ENCODE data around the gene TIMM10. TPM values are rescaled to one million over a fixed set of nuclear protein-coding genes. Genes with fewer than 3 reads are reported as not detected.

TIMM10 gene
- total RNA-seq, 1 experiment from 2014 or later = 233 TPM

DNA sequence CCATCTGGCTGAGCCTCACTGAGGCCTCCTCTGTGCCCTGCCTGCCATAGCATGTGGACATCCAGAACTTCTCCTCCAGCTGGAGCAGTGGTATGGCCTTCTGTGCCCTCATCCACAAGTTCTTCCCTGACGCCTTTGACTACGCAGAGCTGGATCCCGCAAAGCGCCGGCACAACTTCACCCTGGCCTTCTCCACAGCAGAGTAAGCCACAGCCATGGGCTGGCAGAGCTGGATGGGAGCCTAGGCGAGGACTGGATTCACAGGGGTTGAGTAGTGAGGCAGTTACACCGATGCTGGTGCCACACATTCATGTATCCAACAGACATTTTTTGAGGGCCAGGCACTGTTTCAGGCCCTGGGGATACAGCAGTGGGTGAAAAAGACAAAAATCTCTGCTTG is 15.9 kb upstream of the TIMM10 start:
- Histone ChIP-seq H3K9me2 (replicated peaks; ENCODE audit: low read length) (no peaks in the 10 kb centered on the region), H3K9ac (ENCODE audit: low read length) (no peak overlapping the region), H2AFZ (ENCODE audit: low read length) (no peak overlapping the region), H3K4me2 (ENCODE audit: low read length) (no peak overlapping the region), H3K79me2 (ENCODE audit: low read length) (no peaks in the 10 kb centered on the region), H3K27me3 (ENCODE audit: low read length) (no peaks in the 10 kb centered on the region), H3K27ac (ENCODE audit: low read length) (no peak overlapping the region), H4K20me1 (ENCODE audit: low read length) (no peaks in the 10 kb centered on the region), H3F3A (ENCODE audit: low read length, unreplicated experiment) (no peaks in the 10 kb centered on the region), H3K9me3 (ENCODE audit: low read length) (no peaks in the 10 kb centered on the region), H3K4me3 (ENCODE audit: low read length) (no peak overlapping the region), H3K4me1 (ENCODE audit: insufficient read depth, low read length) (no peaks in the 10 kb centered on the region), H3K36me3 (ENCODE audit: low read depth, low read length) (no peaks in the 10 kb centered on the region)
- no peak for DNase-seq
- POLR2A ChIA-PET (ENCODE audit: unreplicated experiment) = no interaction called here
- BruUV-seq (replicated peaks) = no TSS peak
- TF ChIP-seq EZH2 (IDR thresholded peaks at IDR 0.05; ENCODE audit: low read length, unreplicated experiment) (no peak), EZH2phosphoT487 (IDR thresholded peaks at IDR 0.05; ENCODE audit: borderline replicate concordance, low read length) (no peak)
- TF ChIP-seq, protein P1, sequence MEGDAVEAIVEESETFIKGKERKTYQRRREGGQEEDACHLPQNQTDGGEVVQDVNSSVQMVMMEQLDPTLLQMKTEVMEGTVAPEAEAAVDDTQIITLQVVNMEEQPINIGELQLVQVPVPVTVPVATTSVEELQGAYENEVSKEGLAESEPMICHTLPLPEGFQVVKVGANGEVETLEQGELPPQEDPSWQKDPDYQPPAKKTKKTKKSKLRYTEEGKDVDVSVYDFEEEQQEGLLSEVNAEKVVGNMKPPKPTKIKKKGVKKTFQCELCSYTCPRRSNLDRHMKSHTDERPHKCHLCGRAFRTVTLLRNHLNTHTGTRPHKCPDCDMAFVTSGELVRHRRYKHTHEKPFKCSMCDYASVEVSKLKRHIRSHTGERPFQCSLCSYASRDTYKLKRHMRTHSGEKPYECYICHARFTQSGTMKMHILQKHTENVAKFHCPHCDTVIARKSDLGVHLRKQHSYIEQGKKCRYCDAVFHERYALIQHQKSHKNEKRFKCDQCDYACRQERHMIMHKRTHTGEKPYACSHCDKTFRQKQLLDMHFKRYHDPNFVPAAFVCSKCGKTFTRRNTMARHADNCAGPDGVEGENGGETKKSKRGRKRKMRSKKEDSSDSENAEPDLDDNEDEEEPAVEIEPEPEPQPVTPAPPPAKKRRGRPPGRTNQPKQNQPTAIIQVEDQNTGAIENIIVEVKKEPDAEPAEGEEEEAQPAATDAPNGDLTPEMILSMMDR (conservative IDR thresholded peaks at IDR 0.05; ENCODE audit: low read depth, low read length) = no peak
- CTCF ChIA-PET = interaction anchor here (0.6 kb wide), 1 partner anchor 197 kb away, joined by 5 read pairs; no protein-coding TSS in a partner anchor
- intact Hi-C loops (cut with micrococcal nuclease) = no loop called here
- ATAC-seq = no peak

DNA sequence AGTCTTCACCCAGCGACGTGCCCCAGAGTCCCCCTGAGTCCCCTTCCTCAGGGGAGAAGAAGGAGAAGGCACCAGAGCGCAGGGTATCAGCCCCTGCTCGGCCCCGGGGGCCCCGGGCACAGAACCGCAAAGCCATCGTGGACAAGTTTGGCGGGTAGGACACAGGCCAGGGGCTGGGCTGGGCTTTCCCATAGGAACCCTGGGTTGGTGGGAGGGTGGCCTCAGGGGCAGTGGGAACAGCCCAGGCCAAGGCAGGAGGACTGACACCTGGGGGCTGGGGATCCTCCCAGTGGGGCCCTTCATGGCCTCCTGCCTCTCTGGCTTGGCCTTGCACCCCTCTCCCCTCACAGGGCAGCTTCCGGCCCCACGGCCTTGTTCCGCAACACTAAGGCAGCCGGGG is 15.3 kb upstream of the TIMM10 start:
- BruUV-seq (replicated peaks) = no TSS peak
- CTCF ChIA-PET = no interaction called here
- no peak overlapping the region for H3K27ac ChIP-seq (ENCODE audit: low read length)
- H3K9ac ChIP-seq (ENCODE audit: low read length) = no peak overlapping the region
- POLR2A ChIA-PET (ENCODE audit: unreplicated experiment) = no interaction called here
- no peak for ATAC-seq
- H3K4me1 ChIP-seq (ENCODE audit: insufficient read depth, low read length) = no peaks in the 10 kb centered on the region
- DNase-seq = no peak
- H3K27me3 ChIP-seq (ENCODE audit: low read length) = no peaks in the 10 kb centered on the region
- no peaks in the 10 kb centered on the region for H4K20me1 ChIP-seq (ENCODE audit: low read length)
- H3K4me3 ChIP-seq (ENCODE audit: low read length) = no peak overlapping the region
- no peak overlapping the region for H2AFZ ChIP-seq (ENCODE audit: low read length)
- no peaks in the 10 kb centered on the region for H3K9me3 ChIP-seq (ENCODE audit: low read length)
- H3K4me2 ChIP-seq (ENCODE audit: low read length) = no peak overlapping the region
- H3K9me2 ChIP-seq (replicated peaks; ENCODE audit: low read length) = no peaks in the 10 kb centered on the region
- H3K36me3 ChIP-seq (ENCODE audit: low read depth, low read length) = no peaks in the 10 kb centered on the region
- no peak for TF ChIP-seq EZH2 (IDR thresholded peaks at IDR 0.05; ENCODE audit: low read length, unreplicated experiment)
- TF ChIP-seq EZH2phosphoT487 (IDR thresholded peaks at IDR 0.05; ENCODE audit: borderline replicate concordance, low read length) = no peak
- TF ChIP-seq, protein P1 (conservative IDR thresholded peaks at IDR 0.05; ENCODE audit: low read depth, low read length) = no peak
- H3F3A ChIP-seq (ENCODE audit: low read length, unreplicated experiment) = no peaks in the 10 kb centered on the region
- H3K79me2 ChIP-seq (ENCODE audit: low read length) = no peaks in the 10 kb centered on the region
- intact Hi-C loops (cut with micrococcal nuclease) = no loop called here

DNA sequence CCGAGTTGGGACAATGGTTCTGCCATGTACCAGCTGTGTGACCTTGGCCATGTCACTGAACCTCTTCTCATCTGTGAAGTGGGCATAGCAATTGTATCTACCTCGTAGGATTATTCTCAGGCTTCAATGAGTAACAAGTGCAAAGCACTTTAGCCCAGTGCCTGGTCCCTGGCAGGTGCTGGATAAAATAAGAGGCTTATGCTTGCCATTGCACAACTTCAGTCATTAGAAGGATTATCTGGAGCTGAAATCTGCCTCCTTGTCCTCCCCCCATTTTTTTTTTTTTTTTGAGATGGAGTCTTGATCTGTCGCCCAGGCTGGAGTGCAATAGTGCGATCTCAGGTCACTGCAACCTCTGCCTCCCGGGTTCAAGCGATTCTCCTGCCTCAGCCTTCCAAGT is 14.0 kb upstream of the TIMM10 start:
- no peaks in the 10 kb centered on the region for H4K20me1 ChIP-seq (ENCODE audit: low read length)
- no peak overlapping the region for H3K4me2 ChIP-seq (ENCODE audit: low read length)
- ChIA-PET POLR2A (ENCODE audit: unreplicated experiment) (no interaction called here), CTCF (no interaction called here)
- TF ChIP-seq, protein P1 (conservative IDR thresholded peaks at IDR 0.05; ENCODE audit: low read depth, low read length) = no peak
- TF ChIP-seq EZH2phosphoT487 (IDR thresholded peaks at IDR 0.05; ENCODE audit: borderline replicate concordance, low read length) = no peak
- no peak for TF ChIP-seq EZH2 (IDR thresholded peaks at IDR 0.05; ENCODE audit: low read length, unreplicated experiment)
- BruUV-seq (replicated peaks) = no TSS peak
- no peak overlapping the region for H2AFZ ChIP-seq (ENCODE audit: low read length)
- no peaks in the 10 kb centered on the region for H3K27me3 ChIP-seq (ENCODE audit: low read length)
- no peaks in the 10 kb centered on the region for H3K36me3 ChIP-seq (ENCODE audit: low read depth, low read length)
- intact Hi-C loops (cut with micrococcal nuclease) = no loop called here
- no peaks in the 10 kb centered on the region for H3K79me2 ChIP-seq (ENCODE audit: low read length)
- H3K4me1 ChIP-seq (ENCODE audit: insufficient read depth, low read length) = no peaks in the 10 kb centered on the region
- DNase-seq (no peak), ATAC-seq (no peak)
- H3K4me3 ChIP-seq (ENCODE audit: low read length) = no peak overlapping the region
- no peaks in the 10 kb centered on the region for H3K9me3 ChIP-seq (ENCODE audit: low read length)
- H3F3A ChIP-seq (ENCODE audit: low read length, unreplicated experiment) = no peaks in the 10 kb centered on the region
- H3K9ac ChIP-seq (ENCODE audit: low read length) = no peak overlapping the region
- no peak overlapping the region for H3K27ac ChIP-seq (ENCODE audit: low read length)
- H3K9me2 ChIP-seq (replicated peaks; ENCODE audit: low read length) = no peaks in the 10 kb centered on the region

Data from PC-3 (cell line).